Inferior parietal cortex (tissue), 1 donor: ENCODE results near the gene CDH23.

ENCODE experiments used
- DNase-seq: peaks from one replicate; pipeline ENCODE4 v3.0.0-alpha.2; 2016; ENCODE audit errors: extremely low spot score

Gene CDH23

DNA sequence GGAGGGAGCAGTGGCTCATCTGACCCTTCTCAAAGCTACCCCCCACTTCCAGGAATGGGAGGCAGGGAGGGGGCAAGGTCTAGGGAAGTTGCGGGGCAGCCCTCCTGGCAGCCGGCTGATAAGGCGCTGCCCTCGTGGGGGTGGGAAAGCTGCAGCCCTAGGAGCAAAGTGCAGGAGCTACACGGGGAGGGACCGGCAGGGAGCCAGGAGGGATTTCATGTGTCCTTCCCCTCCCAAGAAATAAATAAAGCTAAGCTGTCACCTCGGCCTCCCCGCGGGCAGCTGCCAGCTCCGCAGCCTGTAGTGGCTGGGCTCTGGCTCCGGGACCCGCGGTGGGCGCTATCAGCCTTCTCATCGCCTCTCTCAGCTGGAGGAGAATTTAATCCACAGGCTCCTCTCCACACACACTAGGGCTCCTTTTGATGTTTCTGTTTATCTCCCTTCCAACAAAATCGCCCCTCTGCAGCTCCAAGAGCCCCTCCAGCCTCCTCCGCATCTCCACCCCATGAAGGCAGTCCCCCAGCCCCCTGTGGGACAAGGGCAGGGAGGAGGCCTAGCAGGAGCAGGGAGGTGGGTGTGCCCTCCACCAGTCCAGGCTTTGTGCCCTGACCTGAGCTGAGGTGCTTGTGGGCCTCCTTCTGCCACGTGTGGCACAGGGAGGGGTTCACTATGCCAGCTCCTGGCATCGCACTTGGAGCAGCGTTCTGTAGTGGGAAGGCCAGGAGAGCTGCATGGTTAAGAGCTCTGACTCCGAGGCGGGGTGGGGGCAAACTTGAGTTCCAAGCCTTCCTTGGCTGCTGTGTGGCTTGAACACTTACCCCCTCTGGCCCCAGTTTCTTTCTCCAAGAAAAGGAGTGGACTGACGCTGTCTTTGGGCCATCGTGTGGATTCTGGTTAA is 242.4 kb downstream of the CDH23 start:
- peak; percentile 44 for DNase-seq

DNA sequence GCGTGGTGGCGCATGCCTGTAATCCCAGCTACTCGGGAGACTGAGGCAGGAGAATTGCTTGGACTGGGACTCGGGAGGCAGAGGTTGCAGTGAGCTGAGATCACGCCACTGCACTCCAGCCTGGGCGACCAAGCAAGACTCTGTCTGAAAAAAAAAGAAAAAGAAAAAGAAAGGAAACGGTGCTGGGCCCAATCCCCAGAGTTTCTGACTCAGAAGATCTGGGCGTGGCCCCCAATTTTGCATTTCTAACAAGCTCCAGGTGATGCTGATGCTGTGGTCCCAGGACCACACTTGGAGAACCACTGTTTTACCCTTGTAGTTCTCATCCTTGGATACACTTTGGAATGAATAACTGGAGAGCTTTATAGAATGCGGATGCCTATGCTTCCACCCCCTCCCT is 243.9 kb downstream of the CDH23 start:
- no peak for DNase-seq

DNA sequence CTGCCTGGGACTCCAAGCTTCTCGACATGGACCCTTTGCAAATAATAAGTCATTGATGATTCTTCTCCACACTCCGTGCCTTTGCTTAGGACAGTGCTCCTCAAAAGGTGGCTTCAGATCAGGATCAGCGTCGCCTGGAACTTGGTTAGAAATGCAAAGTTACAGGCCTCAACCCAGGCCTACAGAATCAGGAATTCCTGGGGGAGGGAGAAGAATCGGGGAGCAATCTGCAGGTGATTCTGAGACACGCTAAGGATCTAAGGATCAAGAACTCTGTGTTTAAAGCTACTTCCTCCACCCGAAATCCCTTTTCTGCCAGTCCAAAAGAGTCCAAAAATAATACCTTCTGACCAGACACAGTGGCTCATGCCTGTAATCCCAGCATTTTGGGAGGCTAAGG is 244.7 kb downstream of the CDH23 start:
- DNase-seq = no peak

DNA sequence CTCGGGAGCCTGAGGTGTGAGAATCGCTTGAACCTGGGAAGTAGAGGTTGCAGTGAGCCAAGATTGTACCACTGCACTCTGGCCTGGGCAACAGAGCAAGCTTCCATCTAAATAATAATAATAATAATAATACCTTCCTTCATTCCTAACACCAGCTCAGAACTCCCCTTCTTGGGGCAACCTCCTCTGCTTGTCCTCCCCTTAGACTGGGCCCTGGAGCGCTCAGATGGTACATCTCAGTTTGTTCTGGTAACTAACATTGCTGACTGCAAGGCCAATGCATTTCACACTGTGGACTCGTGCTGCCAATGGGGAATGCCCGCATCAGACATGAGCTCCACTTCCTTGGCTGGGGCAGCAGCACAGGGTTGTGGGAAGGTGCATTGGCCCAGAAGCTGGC is 245.3 kb downstream of the CDH23 start:
- DNase-seq = no peak

DNA sequence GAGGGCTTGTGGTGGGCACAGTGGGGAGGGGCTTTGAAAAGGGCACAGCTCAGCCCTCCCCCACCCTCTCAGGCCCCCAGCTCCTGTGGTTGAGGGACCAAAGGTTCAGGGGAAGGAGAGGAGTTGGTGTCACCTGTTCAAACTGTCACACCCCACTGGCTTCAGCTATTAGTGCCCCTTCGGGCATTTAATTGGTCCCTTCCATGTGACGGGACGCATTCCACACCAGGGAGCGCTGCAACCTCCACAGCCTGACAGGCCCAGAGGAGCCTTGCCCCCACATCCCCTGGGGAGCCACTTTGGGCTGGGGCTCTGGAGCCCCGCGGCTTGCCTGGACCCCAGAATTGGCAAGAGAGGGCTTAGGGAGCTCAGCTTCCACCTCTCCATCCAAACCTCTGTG is 247.2 kb downstream of the CDH23 start:
- no peak for DNase-seq

DNA sequence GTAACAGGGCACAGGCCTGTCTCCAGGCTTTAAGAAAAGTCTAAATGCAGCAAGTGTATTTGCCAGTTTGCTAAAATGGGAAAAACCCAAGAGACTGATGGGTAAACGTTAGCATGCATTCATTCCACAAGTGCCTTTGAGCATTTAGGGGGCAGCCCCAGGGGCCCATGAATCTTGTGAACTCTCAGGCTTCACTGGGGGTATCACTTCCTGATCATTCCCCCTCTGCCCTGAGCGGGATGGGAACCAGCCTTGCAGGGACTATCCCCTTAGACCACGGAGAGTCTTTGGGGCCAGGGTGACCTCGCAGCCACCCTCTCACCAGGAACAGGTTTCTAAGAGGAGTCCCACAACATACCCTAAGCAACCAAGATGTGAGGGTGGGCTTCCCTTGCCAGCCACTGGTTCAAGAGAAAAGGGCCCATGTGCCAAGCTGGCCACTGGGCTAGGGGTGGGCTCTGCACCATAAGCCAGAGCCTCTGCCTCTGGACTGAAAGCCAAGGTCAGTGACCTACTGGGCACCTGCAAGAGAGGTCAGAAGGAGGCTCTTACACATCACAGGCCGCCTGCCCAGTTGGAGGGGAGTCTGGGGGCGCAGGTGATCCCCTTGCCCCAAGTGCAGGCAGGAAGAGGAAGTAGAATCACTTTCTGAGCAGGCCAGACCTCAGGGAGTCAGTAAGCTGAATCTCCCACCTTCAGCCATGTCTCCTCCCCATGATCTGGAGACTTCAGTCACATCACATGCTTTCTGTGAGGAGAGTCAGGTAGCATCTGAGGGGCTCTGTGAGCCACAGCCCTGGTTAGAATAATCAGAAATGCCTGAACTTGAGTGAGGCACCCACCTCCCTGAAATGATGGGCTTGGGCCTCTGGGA is 247.8 kb downstream of the CDH23 start:
- DNase-seq = no peak

DNA sequence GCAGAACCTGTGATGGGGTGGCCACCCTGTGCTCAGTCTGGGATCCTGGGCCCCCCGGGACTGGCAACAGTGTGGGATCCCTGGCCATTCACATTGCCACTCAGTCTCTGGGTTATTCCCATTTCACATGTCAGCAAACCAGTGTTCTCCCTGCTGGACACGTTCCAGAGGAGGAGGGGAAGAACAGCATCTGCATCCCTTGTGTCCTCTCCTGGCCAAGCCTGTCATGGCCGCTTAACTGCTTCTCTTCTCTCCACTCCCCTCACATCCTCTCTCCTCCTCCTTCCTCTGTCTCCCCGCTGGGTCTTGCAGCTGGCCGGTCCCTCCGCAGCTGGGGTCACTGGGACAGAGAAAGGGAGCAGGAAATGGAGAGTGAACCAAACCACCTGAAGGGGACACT is 248.5 kb downstream of the CDH23 start:
- DNase-seq = no peak

DNA sequence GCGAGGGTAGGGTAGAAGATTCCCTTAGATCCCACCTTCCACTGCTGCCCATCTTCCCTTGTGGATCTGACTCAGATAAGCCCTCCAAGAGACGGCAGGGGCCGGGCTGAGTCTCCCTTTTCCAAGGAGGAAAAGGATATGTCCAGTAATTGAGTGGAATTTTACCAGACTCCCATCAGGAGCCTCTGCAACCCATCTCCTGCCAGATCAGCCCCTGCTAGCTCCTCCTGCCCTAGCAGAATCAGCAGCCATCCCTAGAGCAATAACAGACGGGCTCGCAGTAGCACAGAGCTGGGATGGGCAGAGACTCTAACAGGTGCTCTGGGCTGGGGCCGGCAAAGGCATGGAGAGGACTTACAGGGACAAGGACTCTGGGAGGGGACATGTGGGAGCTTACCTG is 249.3 kb downstream of the CDH23 start:
- DNase-seq = no peak

DNA sequence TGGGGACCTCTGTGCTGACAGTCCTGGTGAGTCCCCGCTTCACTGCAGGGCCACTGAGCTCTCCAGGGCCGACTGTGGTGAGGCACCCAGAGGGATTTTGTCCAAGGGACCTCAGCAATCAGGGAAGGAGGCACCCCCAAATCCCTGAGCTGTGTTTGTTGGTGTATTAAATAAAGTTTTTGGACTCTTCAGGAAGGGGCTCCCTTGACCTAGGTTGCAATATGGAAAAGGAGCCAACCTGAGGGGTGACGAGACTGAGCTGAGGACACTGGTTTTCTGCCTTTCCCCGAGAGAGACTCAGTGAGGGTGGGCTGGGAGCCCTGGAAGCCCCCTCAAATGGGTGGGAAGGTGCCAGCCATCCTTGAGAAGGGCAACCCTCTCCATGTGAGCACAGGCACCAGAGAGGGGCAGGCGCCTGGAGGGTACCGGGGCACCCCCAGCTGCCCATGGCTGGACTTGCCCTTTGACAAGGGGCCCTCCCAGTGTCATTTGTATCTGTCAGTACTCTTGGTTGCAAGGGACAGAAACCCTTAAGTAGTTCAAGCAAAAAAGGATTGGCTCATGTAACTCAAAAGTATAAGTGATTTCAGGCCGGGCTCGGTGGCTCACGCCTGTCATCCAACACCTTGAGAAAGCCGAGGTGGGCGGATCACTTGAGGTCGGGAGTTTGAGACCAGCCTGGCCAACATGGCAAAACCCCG is 250.0 kb downstream of the CDH23 start:
- no peak for DNase-seq

DNA sequence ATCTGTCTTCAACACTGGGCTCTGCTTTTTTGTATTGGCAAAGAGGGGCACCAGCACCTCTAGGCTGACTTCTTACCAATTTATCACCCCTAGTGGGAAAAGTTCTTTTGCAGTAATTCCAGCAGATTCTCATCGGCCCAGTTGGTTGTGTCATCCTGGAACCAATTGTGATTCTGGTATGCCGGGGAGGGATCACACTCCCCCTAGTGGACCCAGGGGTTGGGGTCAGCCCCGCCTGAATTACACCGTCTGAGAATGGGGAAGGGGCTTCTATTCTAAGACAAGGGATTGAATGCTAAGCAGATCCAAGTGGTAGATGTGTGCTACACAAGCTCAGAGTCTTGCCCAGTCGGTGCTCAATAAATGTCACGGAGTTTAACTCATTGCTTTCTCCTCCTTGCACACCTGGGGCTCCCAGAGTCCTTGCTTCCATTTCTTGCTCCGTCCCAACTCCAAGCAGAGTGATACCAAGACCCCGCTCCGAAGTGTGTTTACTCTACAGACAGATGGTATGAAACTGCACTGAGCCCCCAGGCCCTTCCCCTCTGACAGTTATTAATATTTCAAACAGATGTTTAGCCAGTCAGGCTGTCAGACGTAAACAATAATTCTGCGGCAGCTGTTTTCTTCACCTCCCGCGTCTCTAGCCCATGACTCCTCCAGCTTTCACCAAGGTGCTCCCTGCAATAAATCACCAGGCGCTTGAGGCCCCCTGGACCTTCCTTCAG is 251.0 kb downstream of the CDH23 start:
- DNase-seq = no peak

DNA sequence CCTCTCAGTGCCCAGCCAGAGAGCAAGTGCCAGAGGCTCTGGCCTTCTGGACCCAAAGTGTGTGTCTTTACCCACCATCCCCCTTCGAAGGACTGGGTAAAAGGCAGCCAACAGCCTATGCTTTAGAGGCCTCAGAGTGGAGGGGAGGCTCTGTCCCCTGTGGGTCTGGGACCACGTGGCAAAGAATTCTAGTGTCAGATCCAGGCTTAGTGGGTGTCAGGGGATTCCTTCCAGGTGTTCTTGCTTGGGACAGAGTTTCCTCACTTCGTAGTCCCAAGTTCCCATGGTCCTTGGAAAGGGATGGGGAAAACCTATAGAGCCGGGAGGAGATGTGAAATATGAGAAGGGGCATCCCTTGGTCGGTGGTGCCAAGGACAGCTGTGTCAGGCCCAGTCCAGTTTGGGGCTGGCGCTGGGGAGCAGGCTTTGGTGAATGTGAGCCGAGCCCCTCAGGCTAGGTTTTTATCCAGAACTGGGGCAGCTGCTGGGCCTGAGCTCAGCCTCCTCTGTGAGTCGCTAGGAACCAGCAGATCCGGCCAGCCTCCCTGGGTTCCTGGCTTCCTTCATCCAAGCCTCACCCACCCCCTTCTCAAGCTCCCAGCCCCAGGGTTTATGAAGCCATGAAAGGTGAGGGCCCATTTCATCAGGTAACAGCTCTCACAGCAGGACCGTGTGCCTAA is 251.7 kb downstream of the CDH23 start:
- DNase-seq = no peak

DNA sequence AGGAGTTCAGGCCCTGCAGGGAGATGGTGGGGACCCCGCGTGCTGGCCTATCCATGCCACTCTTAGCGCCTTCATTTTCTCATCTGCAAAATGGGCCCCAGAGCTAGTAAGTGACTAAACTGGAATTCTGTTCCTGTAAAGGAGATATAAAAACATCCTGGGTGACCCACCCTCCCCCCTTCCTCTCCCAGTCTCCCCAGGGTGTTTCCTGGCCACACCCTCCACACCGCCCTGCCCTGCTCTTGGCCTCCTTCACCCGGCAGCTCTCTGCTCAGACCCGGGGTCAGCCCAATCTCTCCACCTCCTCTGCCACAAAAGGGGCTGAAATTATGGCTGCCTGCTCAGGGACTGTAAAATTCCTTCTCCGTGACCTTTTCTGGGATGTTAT is 252.2 kb downstream of the CDH23 start:
- no peak for DNase-seq

DNA sequence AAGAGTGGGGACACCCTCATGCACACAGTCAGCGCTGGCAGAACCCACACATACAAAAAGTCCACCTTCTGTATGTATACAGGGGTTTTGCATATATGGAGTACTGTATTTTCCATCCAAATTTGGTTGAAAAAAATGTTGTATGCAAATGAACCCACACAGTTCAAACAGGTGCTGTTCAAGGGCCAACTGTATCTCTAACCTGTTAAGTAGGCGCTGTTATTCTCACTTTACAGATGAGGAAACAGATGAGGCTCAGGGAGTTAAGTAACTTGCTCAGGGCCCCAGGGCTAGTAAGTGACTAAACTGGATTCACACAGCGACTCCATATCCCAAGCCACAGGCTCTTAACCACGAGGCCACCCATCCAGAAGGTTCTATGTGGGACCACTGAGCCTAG is 252.9 kb downstream of the CDH23 start:
- DNase-seq = no peak

DNA sequence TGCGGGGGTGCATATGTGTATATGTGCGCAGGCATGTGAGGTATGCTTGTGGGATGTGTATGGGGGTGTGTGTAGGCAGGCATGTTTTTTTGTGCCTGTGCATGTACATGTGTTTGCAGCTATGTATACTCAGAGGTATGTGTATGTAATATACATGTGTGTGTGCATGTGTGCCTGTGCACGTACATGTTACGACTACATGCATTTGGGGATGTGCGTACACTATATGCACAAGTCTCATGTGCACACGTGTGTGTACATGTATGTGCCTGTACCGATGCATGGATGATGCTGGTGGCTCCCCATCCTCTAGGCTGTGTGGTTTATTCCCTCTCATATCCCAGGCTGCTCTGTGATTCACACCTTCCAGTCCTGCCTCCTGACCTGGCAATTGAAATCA is 253.7 kb downstream of the CDH23 start:
- no peak for DNase-seq

DNA sequence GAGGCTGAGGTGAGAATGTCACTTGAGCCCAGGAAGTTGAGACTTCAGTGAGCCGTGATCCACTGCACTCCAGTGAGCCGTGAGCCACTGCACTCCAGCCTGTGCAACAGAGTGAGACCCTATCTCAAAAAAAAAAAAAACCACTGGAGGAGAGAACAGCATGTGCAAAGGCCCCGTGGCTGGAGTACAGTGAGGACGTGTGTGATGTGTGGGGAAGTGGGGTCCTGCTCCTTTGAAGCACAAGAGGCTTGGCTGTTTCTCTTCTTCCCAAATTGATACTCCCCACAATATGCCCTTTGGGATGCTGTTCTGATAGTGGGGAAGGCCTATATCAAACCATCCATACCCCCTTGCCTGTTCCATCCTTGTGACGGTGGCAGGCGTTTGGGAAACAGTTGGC is 254.7 kb downstream of the CDH23 start:
- DNase-seq = no peak

DNA sequence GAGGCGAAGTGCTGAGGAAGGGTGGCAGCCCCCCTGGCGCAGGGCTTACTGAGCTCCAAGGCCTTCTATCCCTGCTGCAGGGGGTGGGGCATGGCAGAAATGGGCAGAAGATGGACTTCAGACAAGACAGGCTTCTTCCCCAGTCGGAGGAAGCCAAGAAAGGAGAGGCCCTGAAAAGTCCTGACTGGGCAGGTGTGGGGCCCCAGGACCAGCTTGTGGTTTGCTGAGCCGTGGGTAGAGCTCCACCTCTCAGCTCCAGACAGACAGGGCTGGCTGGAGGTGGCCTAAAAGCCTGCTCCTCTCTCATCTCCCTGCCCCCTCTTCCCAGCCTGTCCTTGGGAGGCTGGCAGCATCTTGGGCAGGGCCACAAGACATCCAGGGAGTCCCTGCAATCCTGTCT is 255.2 kb downstream of the CDH23 start:
- DNase-seq = no peak

DNA sequence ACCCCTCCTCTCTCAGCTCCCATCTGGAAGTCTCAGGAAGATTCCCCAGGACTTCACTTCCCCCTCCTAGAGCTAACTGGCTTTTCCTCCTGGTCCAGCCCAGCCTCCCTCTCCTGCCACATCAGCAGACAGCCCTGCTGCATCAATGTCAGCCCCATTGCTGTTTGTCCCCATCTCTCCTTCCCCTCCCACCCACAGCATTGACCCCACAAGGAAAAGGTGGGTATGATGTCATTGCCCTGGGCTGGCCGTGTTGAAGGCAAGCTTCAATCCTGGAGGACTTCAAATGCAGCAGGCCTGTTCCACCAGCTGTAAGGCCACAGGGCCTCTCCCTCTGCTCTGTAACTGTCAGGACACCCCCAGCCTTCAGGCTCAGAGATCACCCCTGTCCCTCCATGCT is 256.3 kb downstream of the CDH23 start:
- DNase-seq = no peak

DNA sequence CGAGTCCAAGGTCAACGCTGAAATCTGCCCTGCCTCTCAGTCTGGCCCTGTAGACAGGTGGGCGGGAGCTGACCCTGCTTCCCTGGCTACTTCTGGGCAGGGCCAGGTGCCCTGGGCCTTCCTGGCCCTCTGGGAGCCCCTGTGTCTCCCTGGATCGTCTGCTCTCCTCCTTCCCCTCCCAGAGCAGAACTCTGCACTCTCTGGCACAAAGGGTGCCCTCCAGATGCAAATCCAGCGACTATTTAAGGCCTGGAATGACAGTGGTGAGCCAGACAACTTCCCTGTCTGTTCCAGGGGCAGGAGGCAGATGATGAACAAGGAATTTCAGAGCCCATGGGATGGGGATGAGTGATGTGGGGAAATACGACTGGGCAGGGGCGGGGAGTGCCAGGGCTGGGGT is 259.5 kb downstream of the CDH23 start:
- no peak for DNase-seq

DNA sequence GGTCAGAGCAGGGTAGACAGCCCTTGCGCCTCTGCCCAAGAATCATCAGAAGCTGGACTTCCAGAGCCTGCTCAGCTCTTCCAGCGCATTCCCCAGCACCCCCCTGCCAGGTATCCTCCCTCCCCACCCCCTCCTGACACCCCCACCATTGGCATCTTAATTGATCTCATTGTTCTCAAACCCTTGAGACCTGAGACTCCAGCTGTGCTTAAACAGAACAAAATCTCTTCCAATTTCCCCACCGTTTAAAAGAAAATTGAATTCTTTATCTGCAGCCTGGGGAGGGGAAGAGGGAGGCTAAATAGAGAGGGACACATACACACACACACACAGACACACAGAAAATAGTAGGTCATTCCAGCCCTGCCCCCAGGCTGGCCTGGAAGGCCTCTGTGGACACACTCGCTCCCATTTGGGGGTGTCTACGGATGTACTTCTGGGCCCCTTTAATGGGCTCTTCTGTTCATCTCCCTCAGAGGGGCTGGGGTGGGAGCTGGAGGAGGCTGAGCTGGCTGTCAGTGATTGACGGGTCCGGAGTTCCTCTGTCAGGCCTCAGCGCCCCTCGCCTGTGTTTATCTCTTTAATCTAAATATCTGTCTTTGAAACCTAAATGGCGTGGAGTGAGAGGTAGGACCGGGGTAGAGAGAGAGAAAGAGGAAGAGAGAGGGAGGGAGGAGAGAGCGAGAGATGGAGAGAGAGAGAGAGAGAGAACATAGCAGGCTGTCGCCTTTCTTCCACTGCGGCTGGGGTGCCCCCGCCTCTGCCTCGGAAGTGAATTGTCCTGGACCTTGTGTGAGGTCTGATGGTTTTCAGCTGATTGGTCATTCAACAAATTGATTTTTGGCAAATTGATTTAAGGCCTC is 261.1 kb downstream of the CDH23 start:
- DNase-seq = no peak

DNA sequence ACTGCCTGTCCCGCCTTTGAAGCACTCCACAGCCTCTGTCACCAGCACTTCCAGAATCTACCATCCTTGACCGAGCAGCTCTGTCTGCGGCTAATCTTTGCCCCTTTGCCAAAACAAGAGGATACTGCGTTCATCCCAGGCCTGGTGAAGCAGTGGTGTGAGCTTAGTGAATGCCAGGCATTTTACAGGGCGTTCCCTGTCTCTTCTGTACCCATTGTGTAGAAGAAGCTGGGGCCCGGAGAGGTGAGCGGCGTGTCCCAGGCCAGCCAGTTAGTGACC is 261.7 kb downstream of the CDH23 start:
- no peak for DNase-seq
